B cell (primary cell): ENCODE data around the gene CHKA. TPM values are rescaled to one million over a fixed set of nuclear protein-coding genes. Genes with fewer than 3 reads are reported as not detected.

ENCODE experiments used
- ATAC-seq: fragments of 200-7000 bp; cut with Tn5 transposase; one replicate; pipeline ENCODE4 v1.10.0; 2021; ENCODE audit warnings: low read depth, mild to moderate bottlenecking, moderate number of reproducible peaks, moderate library complexity
- CTCF ChIA-PET: fragments of 350-600 bp; sonication (Branson Sonifier 250); formaldehyde crosslinking; loops from one replicate; lab custom pipeline; 2021; ENCODE audit warnings: antibody characterized with exemption, inconsistent platforms; lab: Charles Lee
- POLR2A ChIA-PET: fragments of 350-600 bp; sonication (Branson Sonifier 250); formaldehyde crosslinking; loops from one replicate; lab custom pipeline; 2021; ENCODE audit warnings: antibody characterized with exemption; lab: Charles Lee
- DNase-seq: peaks from one replicate; pipeline ENCODE4 v3.0.0; 2013
- H2AFZ ChIP-seq: 2 replicates; pipeline ENCODE4 v1.6.1; 2012; ENCODE audit warnings: mild to moderate bottlenecking, low read depth, low read length; ENCODE audit not compliant: insufficient read depth, poor library complexity, severe bottlenecking
- H3K27ac ChIP-seq, 2 donors: 1 replicate in 1 of 2; 2 replicates in 1 of 2; pipeline ENCODE4 v1.5.1; 2012 to 2013; ENCODE audit warnings: low read length in 2 of 2, mild to moderate bottlenecking in 2 of 2, moderate library complexity in 1 of 2
- H3K27me3 ChIP-seq, 4 experiments: fragments of 200-600 bp in 1 of 4; sonication (generic) in 1 of 4; replicated peaks in 1 of 4; 1 replicate in 2 of 4; 2 replicates in 2 of 4; pipeline versions ENCODE4 v1.6.1 to v1.7.0; 2013 to 2016; ENCODE audit warnings: low read length in 3 of 4, mild to moderate bottlenecking in 2 of 4, mixed read lengths in 1 of 4, moderate library complexity in 1 of 4; ENCODE audit not compliant: insufficient read depth in 4 of 4, control insufficient read depth in 3 of 4; ENCODE audit errors: control extremely low read depth in 1 of 4
- H3K36me3 ChIP-seq, 2 experiments: replicated peaks in 1 of 2; 1 replicate in 1 of 2; 2 replicates in 1 of 2; pipeline versions ENCODE4 v1.6.1 to v1.7.1; 2013; ENCODE audit warnings: low read length in 1 of 2; ENCODE audit not compliant: insufficient read depth in 2 of 2, control insufficient read depth in 1 of 2; ENCODE audit errors: control extremely low read depth in 1 of 2, extremely low read depth in 1 of 2
- H3K4me1 ChIP-seq, 2 donors: fragments of 200-600 bp in 1 of 2; sonication (generic) in 1 of 2; 1 replicate in 1 of 2; 2 replicates in 1 of 2; pipeline versions ENCODE4 v1.5.1 to v1.6.1; 2013 to 2017; ENCODE audit warnings: low read length in 2 of 2; ENCODE audit not compliant: control insufficient read depth in 2 of 2, insufficient read depth in 2 of 2
- H3K4me2 ChIP-seq: replicated peaks from 2 replicates; pipeline ENCODE3; 2012; ENCODE audit warnings: mild to moderate bottlenecking, low read depth, low read length; ENCODE audit not compliant: poor library complexity, severe bottlenecking
- H3K4me3 ChIP-seq, 5 experiments: fragments of 200-600 bp in 1 of 5; sonication (generic) in 1 of 5; 1 replicate in 3 of 5; 2 replicates in 2 of 5; pipeline versions ENCODE4 v1.5.1 to v1.7.0; 2011 to 2016; ENCODE audit warnings: low read length in 4 of 5, mild to moderate bottlenecking in 4 of 5, low read depth in 2 of 5, control low read depth in 1 of 5, moderate library complexity in 1 of 5; ENCODE audit not compliant: insufficient read depth in 1 of 5; ENCODE audit errors: control extremely low read depth in 1 of 5, extremely low read depth in 1 of 5
- H3K79me2 ChIP-seq: fragments of 200-600 bp; sonication (generic); one replicate; pipeline ENCODE4 v1.6.0; 2016; ENCODE audit warnings: low read length; ENCODE audit not compliant: control insufficient read depth, insufficient read depth
- H3K9ac ChIP-seq: fragments of 200-600 bp; sonication (generic); 2 replicates; pipeline ENCODE4 v1.6.1; 2017; ENCODE audit warnings: mild to moderate bottlenecking, low read length, moderate library complexity
- H3K9me3 ChIP-seq, 3 donors: one replicate each; pipeline versions ENCODE4 v1.6.1 to v1.7.1; 2013; ENCODE audit warnings: low read length in 2 of 3; ENCODE audit not compliant: control insufficient read depth in 2 of 3, insufficient read depth in 1 of 3; ENCODE audit errors: control extremely low read depth in 1 of 3
- H4K20me1 ChIP-seq: 2 replicates; pipeline ENCODE4 v1.6.0; 2012; ENCODE audit warnings: mild to moderate bottlenecking, low read length; ENCODE audit not compliant: insufficient read depth, control insufficient read depth, poor library complexity, severe bottlenecking
- H3K27ac Mint-ChIP-seq: one replicate; pipeline ENCODE4 v1.8.0; 2021; ENCODE audit warnings: mixed read lengths
- H3K27me3 Mint-ChIP-seq: one replicate; pipeline ENCODE4 v1.8.0; 2021; ENCODE audit warnings: mixed read lengths
- H3K4me1 Mint-ChIP-seq: one replicate; pipeline ENCODE4 v1.8.0; 2021; ENCODE audit warnings: mixed read lengths
- H3K4me3 Mint-ChIP-seq: one replicate; pipeline ENCODE4 v1.8.0; 2021; ENCODE audit warnings: mixed read lengths
- H3K9me3 Mint-ChIP-seq: one replicate; pipeline ENCODE4 v1.8.0; 2022; ENCODE audit warnings: mixed read lengths; ENCODE audit not compliant: insufficient read depth
- EZH2 ChIP-seq: IDR thresholded peaks from 2 replicates; pipeline ENCODE4 v1.6.1; 2012; ENCODE audit warnings: borderline replicate concordance, low read depth, mild to moderate bottlenecking, moderate library complexity, low read length; ENCODE audit not compliant: insufficient read depth, poor library complexity, severe bottlenecking
- WGBS: methylation state at CpG from one replicate; pipeline ENCODE4 v1.1.5; 2013; ENCODE audit warnings: missing lambda C conversion rate; ENCODE audit not compliant: insufficient coverage; 5-methylcytosine and 5-hydroxymethylcytosine counted together
- intact Hi-C: fragments of 100-400 bp; cut with micrococcal nuclease; formaldehyde crosslinking; loops from one replicate; pipeline ENCODE4 v1.10.0; 2022
- polyA plus RNA-seq: library from polyadenylated mRNA; depleted of rRNA; stranded (reverse); fragments of >200 nt; gene quantifications from 2 replicates; pipeline ENCODE4 v1.2.3, GENCODE V29; 2012
- total RNA-seq, 2 donors: library from RNA; stranded (reverse); fragments of 120-200 nt in 1 of 2; gene quantifications; 1 replicate in 1 of 2; 2 replicates in 1 of 2; pipeline versions ENCODE4 v1.2.3 to v1.2.4, GENCODE V29; 2013 to 2022
- TF ChIP-seq, protein P1 (sequence below): fragments of 200-600 bp; IDR thresholded peaks from one replicate; pipeline ENCODE4 v1.8.0; 2022; ENCODE audit warnings: antibody characterized with exemption, mild to moderate bottlenecking

Gene CHKA
- total and polyA plus RNA-seq, 2 donors (not counting 1 experiment from before 2014, with no cell fraction given) = 10.6 to 20.6 TPM

DNA sequence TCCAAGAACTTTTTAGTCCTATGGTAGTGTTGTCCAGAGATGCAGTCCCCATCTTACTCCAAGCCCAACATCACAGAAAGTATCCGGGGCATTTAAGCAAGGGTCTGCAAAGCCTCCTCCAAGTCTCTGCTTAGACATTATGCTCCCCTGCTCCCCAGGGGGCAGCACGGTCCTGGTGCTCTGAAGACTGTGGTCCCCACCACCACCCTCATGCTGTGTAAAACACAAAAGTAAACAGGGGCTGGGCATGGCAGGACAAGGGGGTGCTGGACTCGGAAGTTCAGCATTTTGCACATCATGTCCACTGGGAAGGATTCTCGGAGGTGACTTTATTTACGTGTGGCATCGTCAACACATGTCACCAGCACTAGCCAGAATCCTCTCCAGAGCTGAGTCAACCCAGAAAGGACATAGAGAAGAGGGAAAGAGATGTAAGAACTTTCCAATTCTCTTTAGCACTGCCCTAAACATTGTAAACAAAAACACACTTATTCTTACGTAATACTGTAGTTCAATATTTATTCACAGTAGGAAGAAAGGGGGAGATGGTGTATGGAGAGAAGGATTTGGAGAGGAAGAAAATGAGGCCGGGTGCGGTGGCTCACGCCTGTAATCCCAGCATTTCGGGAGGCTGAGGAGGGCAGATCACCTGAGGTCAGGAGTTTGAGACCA lies 44.7 kb downstream of the CHKA start:
- Histone ChIP-seq H3K9ac (no peak overlapping the region), H3K9me3 (no peaks in the 10 kb centered on the region), H3K27me3 (no peaks in the 10 kb centered on the region), H4K20me1 (no peaks in the 10 kb centered on the region), H3K79me2 (no peaks in the 10 kb centered on the region), H3K27ac (no peak overlapping the region), H3K4me3 (no peak overlapping the region), H3K4me2 (no peak overlapping the region), H3K4me1 (peaks cover 9 to 13% of the 10 kb centered on the region in 2 donors), H2AFZ (no peak overlapping the region), H3K36me3 (peaks cover 0 to 4% of the 10 kb centered on the region in 2 experiments)
- POLR2A ChIA-PET = no interaction called here
- intact Hi-C loops = no loop called here
- Mint-ChIP-seq H3K27ac (no peak overlapping the region), H3K4me1 (peaks cover 18% of the 10 kb centered on the region), H3K9me3 (no peaks in the 10 kb centered on the region), H3K4me3 (no peak overlapping the region), H3K27me3 (no peaks in the 10 kb centered on the region)
- ATAC-seq = no peak
- 94% methylated on average over 6 of the region's 11 CpGs for WGBS
- DNase-seq = no peak
- CTCF ChIA-PET = no interaction called here
- TF ChIP-seq, protein P1, sequence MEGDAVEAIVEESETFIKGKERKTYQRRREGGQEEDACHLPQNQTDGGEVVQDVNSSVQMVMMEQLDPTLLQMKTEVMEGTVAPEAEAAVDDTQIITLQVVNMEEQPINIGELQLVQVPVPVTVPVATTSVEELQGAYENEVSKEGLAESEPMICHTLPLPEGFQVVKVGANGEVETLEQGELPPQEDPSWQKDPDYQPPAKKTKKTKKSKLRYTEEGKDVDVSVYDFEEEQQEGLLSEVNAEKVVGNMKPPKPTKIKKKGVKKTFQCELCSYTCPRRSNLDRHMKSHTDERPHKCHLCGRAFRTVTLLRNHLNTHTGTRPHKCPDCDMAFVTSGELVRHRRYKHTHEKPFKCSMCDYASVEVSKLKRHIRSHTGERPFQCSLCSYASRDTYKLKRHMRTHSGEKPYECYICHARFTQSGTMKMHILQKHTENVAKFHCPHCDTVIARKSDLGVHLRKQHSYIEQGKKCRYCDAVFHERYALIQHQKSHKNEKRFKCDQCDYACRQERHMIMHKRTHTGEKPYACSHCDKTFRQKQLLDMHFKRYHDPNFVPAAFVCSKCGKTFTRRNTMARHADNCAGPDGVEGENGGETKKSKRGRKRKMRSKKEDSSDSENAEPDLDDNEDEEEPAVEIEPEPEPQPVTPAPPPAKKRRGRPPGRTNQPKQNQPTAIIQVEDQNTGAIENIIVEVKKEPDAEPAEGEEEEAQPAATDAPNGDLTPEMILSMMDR = no peak
- TF ChIP-seq EZH2 = no peak

DNA sequence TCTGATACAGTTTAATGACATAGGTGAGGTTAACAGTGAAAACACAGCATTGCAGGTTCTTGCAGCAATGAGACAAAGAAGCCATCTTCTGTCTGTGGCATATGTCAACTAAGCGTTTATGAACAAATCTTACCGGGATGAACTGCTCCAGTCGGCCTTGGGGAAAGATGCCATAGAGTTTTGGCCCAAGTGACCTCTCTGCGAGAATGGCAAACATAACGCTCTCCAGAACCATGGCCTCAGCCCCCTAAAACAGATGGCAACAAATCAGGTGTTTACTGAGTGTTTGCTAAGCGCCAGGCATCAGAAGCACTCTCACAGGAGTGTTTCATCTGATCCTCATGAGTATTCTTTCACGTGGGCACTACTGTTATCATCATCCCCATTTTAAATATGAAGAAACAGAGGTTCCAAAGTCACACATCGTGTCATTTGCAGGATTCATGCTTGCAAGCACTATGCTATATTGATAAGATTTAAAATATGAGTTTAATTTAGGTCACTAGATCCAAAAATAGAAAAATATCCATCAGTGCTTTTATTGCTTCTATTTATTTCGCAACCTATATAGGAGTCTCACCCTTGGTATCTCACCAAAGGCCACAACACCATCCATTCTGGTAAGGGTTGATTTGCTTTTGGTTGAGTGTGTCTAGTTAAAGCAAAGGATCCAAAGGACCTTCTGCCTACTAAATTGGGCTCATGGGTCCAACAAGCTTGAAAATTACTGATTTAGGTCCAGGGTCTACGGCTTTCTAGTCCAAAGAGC lies 46.4 kb downstream of the CHKA start:
- peaks cover 24% of the 10 kb centered on the region for H3K4me1 Mint-ChIP-seq
- Histone ChIP-seq H3K36me3 (peaks cover 0 to 6% of the 10 kb centered on the region in 2 experiments), H3K4me3 (no peak overlapping the region), H3K4me1 (peaks cover 9 to 20% of the 10 kb centered on the region in 2 donors), H3K79me2 (no peaks in the 10 kb centered on the region), H4K20me1 (no peaks in the 10 kb centered on the region), H3K4me2 (no peak overlapping the region), H3K27ac (no peak overlapping the region), H3K9me3 (no peaks in the 10 kb centered on the region), H3K9ac (no peak overlapping the region), H2AFZ (no peak overlapping the region), H3K27me3 (no peaks in the 10 kb centered on the region)
- H3K4me3 Mint-ChIP-seq = no peak overlapping the region
- DNase-seq (no peak), ATAC-seq (no peak)
- intact Hi-C loops = no loop called here
- over 99% methylated on average over 7 of the region's 10 CpGs for WGBS
- ChIA-PET POLR2A (no interaction called here), CTCF (interaction anchor here (0.8 kb wide), 1 partner anchor 136 kb away, joined by 3 read pairs; no protein-coding TSS in a partner anchor)
- no peak overlapping the region for H3K27ac Mint-ChIP-seq
- no peaks in the 10 kb centered on the region for H3K27me3 Mint-ChIP-seq
- no peaks in the 10 kb centered on the region for H3K9me3 Mint-ChIP-seq
- TF ChIP-seq, protein P1 = no peak
- TF ChIP-seq EZH2 = no peak
